Measurements from ENCODE around the gene FAHD2A.
"Not testable (repeated sequence)": the region's sequence is repeated elsewhere in the genome, so short reads cannot be mapped to it uniquely, and the experiment has no call there.

FAHD2A gene

DNA sequence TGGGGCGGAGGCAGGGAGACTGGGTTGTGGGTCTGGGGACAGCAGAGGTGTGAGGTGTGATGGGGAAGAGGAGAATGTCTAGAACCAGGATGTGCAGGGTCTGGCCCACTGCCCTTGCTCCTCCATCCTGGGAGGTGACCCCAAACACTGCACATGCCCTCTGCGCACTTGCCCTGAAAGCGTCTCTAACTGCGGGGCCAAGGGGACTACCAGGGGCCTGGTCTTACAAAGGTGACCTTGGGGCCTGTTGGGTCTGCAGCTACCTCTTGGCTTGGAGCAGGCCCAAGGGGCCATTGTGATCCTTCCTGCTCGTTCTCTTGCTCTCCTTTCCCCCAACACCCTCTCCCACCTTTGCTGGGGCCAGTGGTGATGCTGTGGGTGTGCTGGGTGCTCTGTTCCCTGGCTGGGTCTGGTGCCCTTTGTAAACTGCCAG, 48.0 kb upstream of the FAHD2A start:
- Histone ChIP-seq H3K9me2 (replicated peaks; ENCODE audit: insufficient read depth, low read length) (no peaks in the 10 kb centered on the region), H3K79me2 (ENCODE audit: insufficient read depth, low read length) (no peaks in the 10 kb centered on the region), H3K4me3 (ENCODE audit: insufficient read depth, low read length, poor library complexity, severe bottlenecking) (no peak overlapping the region), H3F3A (ENCODE audit: insufficient read depth) (no peaks in the 10 kb centered on the region), H3K27me3 (ENCODE audit: low read length) (no peaks in the 10 kb centered on the region), H3K9ac (ENCODE audit: low read length) (no peak overlapping the region), H3K9me3 (ENCODE audit: insufficient read depth, low read length) (no peaks in the 10 kb centered on the region), H2AFZ (ENCODE audit: low read depth, low read length, severe bottlenecking) (no peak overlapping the region), H3K27ac (ENCODE audit: low read depth, low read length) (no peak overlapping the region), H3K4me2 (ENCODE audit: low read depth, low read length, poor library complexity, severe bottlenecking) (no peak overlapping the region), H3K36me3 (ENCODE audit: low read length) (no peaks in the 10 kb centered on the region), H4K20me1 (ENCODE audit: low read depth, low read length) (no peaks in the 10 kb centered on the region)
- TF ChIP-seq EZH2phosphoT487 (conservative IDR thresholded peaks at IDR 0.05; ENCODE audit: low read length), result no peak

DNA sequence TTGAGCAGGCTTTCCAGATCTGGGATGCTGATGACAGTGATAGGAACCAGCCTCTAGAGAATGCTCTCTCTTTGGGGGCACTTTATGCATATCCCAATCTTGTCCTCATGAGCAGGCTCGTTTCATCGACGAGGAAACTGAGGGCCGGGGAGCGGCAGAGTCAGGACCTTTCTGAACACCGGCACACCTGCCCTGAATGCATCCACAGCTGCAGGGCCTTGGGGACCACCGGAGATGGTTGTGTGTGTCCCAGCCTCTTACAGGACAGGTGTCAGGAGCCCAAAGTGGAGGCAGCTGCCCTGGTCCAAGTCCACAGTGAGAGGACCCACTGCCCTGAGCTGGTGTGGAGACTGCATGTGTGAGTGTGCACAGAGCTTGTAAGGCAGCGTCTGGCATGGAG, 47.6 kb upstream of the FAHD2A start:
- Histone ChIP-seq H2AFZ (ENCODE audit: low read depth, low read length, severe bottlenecking) (no peak overlapping the region), H3K9me2 (replicated peaks; ENCODE audit: insufficient read depth, low read length) (no peaks in the 10 kb centered on the region), H3K9ac (ENCODE audit: low read length) (no peak overlapping the region), H3K36me3 (ENCODE audit: low read length) (no peaks in the 10 kb centered on the region), H4K20me1 (ENCODE audit: low read depth, low read length) (no peaks in the 10 kb centered on the region), H3F3A (ENCODE audit: insufficient read depth) (no peaks in the 10 kb centered on the region), H3K9me3 (ENCODE audit: insufficient read depth, low read length) (no peaks in the 10 kb centered on the region), H3K27me3 (ENCODE audit: low read length) (no peaks in the 10 kb centered on the region), H3K4me2 (ENCODE audit: low read depth, low read length, poor library complexity, severe bottlenecking) (no peak overlapping the region), H3K27ac (ENCODE audit: low read depth, low read length) (no peak overlapping the region), H3K4me3 (ENCODE audit: insufficient read depth, low read length, poor library complexity, severe bottlenecking) (no peak overlapping the region), H3K79me2 (ENCODE audit: insufficient read depth, low read length) (no peaks in the 10 kb centered on the region)
- TF ChIP-seq EZH2phosphoT487 (conservative IDR thresholded peaks at IDR 0.05; ENCODE audit: low read length), result no peak
- TF ChIP-seq, protein P1, sequence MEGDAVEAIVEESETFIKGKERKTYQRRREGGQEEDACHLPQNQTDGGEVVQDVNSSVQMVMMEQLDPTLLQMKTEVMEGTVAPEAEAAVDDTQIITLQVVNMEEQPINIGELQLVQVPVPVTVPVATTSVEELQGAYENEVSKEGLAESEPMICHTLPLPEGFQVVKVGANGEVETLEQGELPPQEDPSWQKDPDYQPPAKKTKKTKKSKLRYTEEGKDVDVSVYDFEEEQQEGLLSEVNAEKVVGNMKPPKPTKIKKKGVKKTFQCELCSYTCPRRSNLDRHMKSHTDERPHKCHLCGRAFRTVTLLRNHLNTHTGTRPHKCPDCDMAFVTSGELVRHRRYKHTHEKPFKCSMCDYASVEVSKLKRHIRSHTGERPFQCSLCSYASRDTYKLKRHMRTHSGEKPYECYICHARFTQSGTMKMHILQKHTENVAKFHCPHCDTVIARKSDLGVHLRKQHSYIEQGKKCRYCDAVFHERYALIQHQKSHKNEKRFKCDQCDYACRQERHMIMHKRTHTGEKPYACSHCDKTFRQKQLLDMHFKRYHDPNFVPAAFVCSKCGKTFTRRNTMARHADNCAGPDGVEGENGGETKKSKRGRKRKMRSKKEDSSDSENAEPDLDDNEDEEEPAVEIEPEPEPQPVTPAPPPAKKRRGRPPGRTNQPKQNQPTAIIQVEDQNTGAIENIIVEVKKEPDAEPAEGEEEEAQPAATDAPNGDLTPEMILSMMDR (IDR thresholded peaks at IDR 0.05; ENCODE audit: insufficient read depth, low read length, poor library complexity, severe bottlenecking), result no peak

DNA sequence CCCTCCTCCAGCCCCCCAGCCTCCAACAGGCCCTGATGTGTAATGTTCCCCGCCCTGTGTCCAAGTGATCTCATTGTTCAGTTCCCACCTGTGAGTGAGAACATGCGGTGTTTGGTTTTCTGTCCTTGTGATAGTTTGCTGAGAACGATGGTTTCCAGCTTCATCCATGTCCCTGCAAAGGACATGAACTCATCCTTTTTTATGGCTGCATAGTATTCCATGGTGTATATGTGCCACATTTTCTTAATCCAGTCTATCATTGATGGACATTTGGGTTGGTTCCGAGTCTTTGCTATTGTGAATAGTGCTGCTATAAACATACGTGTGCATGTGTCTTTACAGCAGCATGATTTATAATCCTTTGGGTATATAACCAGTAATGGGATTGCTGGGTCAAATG, 47.0 kb upstream of the FAHD2A start:
- not testable (repeated sequence) for H4K20me1 ChIP-seq (ENCODE audit: low read depth, low read length); H3K9me2 ChIP-seq (replicated peaks; ENCODE audit: insufficient read depth, low read length); H3K9ac ChIP-seq (ENCODE audit: low read length); H3K9me3 ChIP-seq (ENCODE audit: insufficient read depth, low read length); H3K36me3 ChIP-seq (ENCODE audit: low read length); H3K27me3 ChIP-seq (ENCODE audit: low read length); H3K27ac ChIP-seq (ENCODE audit: low read depth, low read length); H2AFZ ChIP-seq (ENCODE audit: low read depth, low read length, severe bottlenecking); H3K79me2 ChIP-seq (ENCODE audit: insufficient read depth, low read length); H3K4me2 ChIP-seq (ENCODE audit: low read depth, low read length, poor library complexity, severe bottlenecking); H3K4me3 ChIP-seq (ENCODE audit: insufficient read depth, low read length, poor library complexity, severe bottlenecking); H3F3A ChIP-seq (ENCODE audit: insufficient read depth)

DNA sequence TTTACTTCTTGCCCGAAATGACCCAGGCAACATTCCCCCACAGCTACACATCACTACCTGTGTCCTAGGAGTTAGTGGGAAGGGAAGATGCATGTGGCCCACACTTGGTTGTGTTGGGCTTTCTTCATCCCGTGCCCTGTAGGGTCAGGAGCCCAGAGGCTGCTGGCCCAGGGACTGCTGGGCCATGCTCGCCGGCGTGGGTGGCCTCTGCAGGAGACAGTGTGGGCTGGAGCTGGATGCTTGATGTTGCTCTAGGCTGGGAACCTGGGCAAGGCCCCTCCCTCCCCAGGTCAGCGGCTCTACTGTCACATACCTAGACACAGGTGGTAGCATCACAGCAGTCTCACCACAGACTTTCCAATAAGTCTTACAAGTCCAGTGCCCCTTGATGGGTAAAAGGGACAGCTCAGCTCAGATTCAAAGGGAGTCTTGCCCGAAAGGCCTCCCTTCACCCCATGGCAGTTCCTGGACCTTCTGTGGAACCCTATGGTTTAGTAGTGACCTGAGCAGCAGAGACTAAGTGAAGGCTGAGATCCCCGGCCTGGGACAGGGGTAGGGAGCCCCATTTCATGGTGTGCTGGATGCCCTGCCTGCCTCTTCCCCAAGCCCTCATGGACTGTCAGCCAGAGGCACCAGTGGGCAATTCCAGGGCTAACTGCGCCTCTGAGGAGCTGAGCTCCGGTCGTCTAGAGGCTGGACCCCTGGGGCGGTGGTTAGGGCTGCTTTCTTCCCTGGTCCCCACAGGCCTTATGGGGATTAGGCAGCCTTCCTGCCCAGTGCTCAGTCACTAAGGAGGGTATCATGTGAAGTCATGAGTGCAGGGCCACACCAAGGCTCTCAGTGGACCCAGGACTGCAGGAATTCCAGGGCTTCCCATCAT, 45.4 kb upstream of the FAHD2A start:
- Histone ChIP-seq H3F3A (ENCODE audit: insufficient read depth) (no peaks in the 10 kb centered on the region), H3K27me3 (ENCODE audit: low read length) (no peaks in the 10 kb centered on the region), H4K20me1 (ENCODE audit: low read depth, low read length) (no peaks in the 10 kb centered on the region), H3K4me3 (ENCODE audit: insufficient read depth, low read length, poor library complexity, severe bottlenecking) (no peak overlapping the region), H3K27ac (ENCODE audit: low read depth, low read length) (no peak overlapping the region), H3K9me2 (replicated peaks; ENCODE audit: insufficient read depth, low read length) (no peaks in the 10 kb centered on the region), H2AFZ (ENCODE audit: low read depth, low read length, severe bottlenecking) (no peak overlapping the region), H3K9ac (ENCODE audit: low read length) (no peak overlapping the region), H3K79me2 (ENCODE audit: insufficient read depth, low read length) (no peaks in the 10 kb centered on the region), H3K9me3 (ENCODE audit: insufficient read depth, low read length) (no peaks in the 10 kb centered on the region), H3K4me2 (ENCODE audit: low read depth, low read length, poor library complexity, severe bottlenecking) (no peak overlapping the region), H3K36me3 (ENCODE audit: low read length) (no peaks in the 10 kb centered on the region)
- TF ChIP-seq EZH2phosphoT487 (conservative IDR thresholded peaks at IDR 0.05; ENCODE audit: low read length), result no peak
- TF ChIP-seq, protein P1 (IDR thresholded peaks at IDR 0.05; ENCODE audit: insufficient read depth, low read length, poor library complexity, severe bottlenecking), result no peak
